HFFc6 (cell line): ENCODE measurements around the gene GNB1L. TPM values are rescaled to one million over a fixed set of nuclear protein-coding genes. Genes with fewer than 3 reads are reported as not detected.
A peak's percentile ranks its signal among the peaks of the same experiment; 100 is the strongest.

ENCODE experiments used
- DNase-seq: peaks from one replicate; pipeline ENCODE4 v3.0.0-alpha.2; 2018
- H3K27ac Mint-ChIP-seq: 2 replicates; pipeline ENCODE4 v1.8.0; 2020; ENCODE audit warnings: mild to moderate bottlenecking, mixed read lengths
- H3K27me3 Mint-ChIP-seq: 2 replicates; pipeline ENCODE4 v1.8.0; 2021; ENCODE audit warnings: mild to moderate bottlenecking, moderate library complexity, mixed read lengths; ENCODE audit not compliant: insufficient read depth
- H3K36me3 Mint-ChIP-seq: 2 replicates; pipeline ENCODE4 v1.8.0; 2021; ENCODE audit warnings: low read depth, mixed read lengths
- H3K4me1 Mint-ChIP-seq: 2 replicates; pipeline ENCODE4 v1.8.0; 2020; ENCODE audit warnings: low read depth, mixed read lengths
- H3K4me3 Mint-ChIP-seq: 2 replicates; pipeline ENCODE4 v1.8.0; 2020; ENCODE audit warnings: mild to moderate bottlenecking, moderate library complexity, mixed read lengths
- H3K9me3 Mint-ChIP-seq: 2 replicates; pipeline ENCODE4 v1.8.0; 2020; ENCODE audit warnings: mild to moderate bottlenecking, mixed read lengths
- CTCF ChIP-seq: fragments of 200-600 bp; sonication (generic); IDR thresholded peaks from 2 replicates; pipeline ENCODE4 v1.5.0; 2021; ENCODE audit warnings: antibody characterized with exemption, mild to moderate bottlenecking
- long read RNA-seq: library from polyadenylated mRNA; unstranded; transcript quantifications from one replicate; pipeline ENCODE4 v2.0.0, GENCODE V29; 2019
- total RNA-seq, 6 experiments: library from RNA; stranded (reverse); fragmentation: NEBNext Ultra II Directional; extraction: Animal tissue kit (Norgen Biotek cat#: 25700); gene quantifications; 2 replicates in 1 of 6; 3 replicates in 5 of 6; pipeline ENCODE4 v1.2.3, GENCODE V29; 2021

The GNB1L gene
- total RNA-seq: 1 to 10 TPM; 6.6 to 9.6 (median 7.6) TPM
- long read RNA-seq, full-length matches to known transcripts: 9 of 22 reads
- long read RNA-seq, partial matches to known transcripts: 3 of 22 reads
- long read RNA-seq, other reads (novel, unspliced or antisense): 10 of 22 reads

- peak within 1 kb of the TSS; percentile 97 for H3K4me3 Mint-ChIP-seq
- TF ChIP-seq CTCF: no peak
- H3K36me3 Mint-ChIP-seq: peaks cover 22% of the 10 kb centered on the region
- no peaks in the 10 kb centered on the region for H3K9me3 Mint-ChIP-seq
- H3K27ac Mint-ChIP-seq: peak within 1 kb of the TSS; percentile 90
- DNase-seq: peak; percentile 94
- no peaks in the 10 kb centered on the region; the same call in none of the 2 replicates for H3K27me3 Mint-ChIP-seq
- H3K4me1 Mint-ChIP-seq: peaks cover 40% of the 10 kb centered on the region
Observed at GRCh38 chr22:19854778-19855503, at the start of gene GNB1L, which contains the start of gene RTL10. TSS of gene GNB1L (minus strand) at chr22:19854874. CDS start at chr22:19821355, 33,519 bp downstream. TSS of gene RTL10 (minus strand) at chr22:19854874. CDS start at chr22:19852261, 2,613 bp downstream.

GRCh38 chr22:19904174-19904856, 49.6 kb upstream of the GNB1L start:
- Mint-ChIP-seq H3K27me3 (no peaks in the 10 kb centered on the region), H3K4me3 (no peak overlapping the region), H3K36me3 (0 out of 2 replicates have a peak, but pooled peaks cover 4% of the 10 kb centered on the region), H3K9me3 (no peaks in the 10 kb centered on the region), H3K27ac (no peak overlapping the region), H3K4me1 (no peaks in the 10 kb centered on the region)
- no peak for TF ChIP-seq CTCF
- DNase-seq: no peak

GRCh38 chr22:19903513-19903912, 48.8 kb upstream of the GNB1L start:
- Mint-ChIP-seq H3K9me3 (no peaks in the 10 kb centered on the region), H3K4me1 (no peaks in the 10 kb centered on the region), H3K27ac (no peak overlapping the region), H3K36me3 (0 out of 2 replicates have a peak, but pooled peaks cover 4% of the 10 kb centered on the region), H3K27me3 (no peaks in the 10 kb centered on the region; the same call in 1 of the 2 replicates), H3K4me3 (no peak overlapping the region)
- DNase-seq: no peak
- TF ChIP-seq CTCF: no peak

GRCh38 chr22:19903031-19903430, 48.4 kb upstream of the GNB1L start:
- H3K4me3 Mint-ChIP-seq: no peak overlapping the region
- no peaks in the 10 kb centered on the region for H3K9me3 Mint-ChIP-seq
- no peaks in the 10 kb centered on the region; the same call in 1 of the 2 replicates for H3K27me3 Mint-ChIP-seq
- DNase-seq: no peak
- 0 out of 2 replicates have a peak, but pooled peaks cover 4% of the 10 kb centered on the region for H3K36me3 Mint-ChIP-seq
- TF ChIP-seq CTCF: no peak
- no peak overlapping the region for H3K27ac Mint-ChIP-seq
- no peaks in the 10 kb centered on the region for H3K4me1 Mint-ChIP-seq

GRCh38 chr22:19902245-19902715, 47.6 kb upstream of the GNB1L start:
- DNase-seq: no peak
- Mint-ChIP-seq H3K27ac (no peak overlapping the region), H3K9me3 (no peaks in the 10 kb centered on the region), H3K36me3 (0 out of 2 replicates have a peak, but pooled peaks cover 4% of the 10 kb centered on the region), H3K4me1 (no peaks in the 10 kb centered on the region), H3K4me3 (no peak overlapping the region), H3K27me3 (no peaks in the 10 kb centered on the region; the same call in 1 of the 2 replicates)
- TF ChIP-seq CTCF: no peak
